ENCODE data around the gene PLCG1.

The PLCG1 gene

DNA sequence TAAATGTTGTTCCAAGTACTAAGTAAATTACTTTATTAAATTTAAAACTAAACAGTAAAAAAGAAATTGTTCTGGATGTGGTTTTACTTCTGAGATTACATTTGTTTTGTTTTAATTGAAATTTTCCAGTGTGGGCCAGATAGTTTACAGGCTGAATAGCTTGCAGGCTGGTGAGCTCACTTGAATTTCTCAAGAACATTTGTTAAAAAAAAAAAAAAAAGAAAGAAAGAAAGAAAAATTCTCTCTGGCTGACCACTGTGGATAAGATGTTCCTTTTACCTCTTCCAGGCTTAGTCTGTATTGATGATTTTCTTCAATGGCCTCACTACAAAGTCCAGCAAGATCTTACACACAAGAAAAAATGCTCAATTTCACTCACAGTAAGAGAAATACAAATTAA lies 85.4 kb downstream of the PLCG1 start:
- H3K4me3 ChIP-seq (replicated peaks; ENCODE audit: low read depth, low read length): no peak overlapping the region
- no peak for TF ChIP-seq CTCF (IDR thresholded peaks at IDR 0.05; ENCODE audit: low read length, missing control alignments)
- peak; percentile 41 for DNase-seq (ENCODE audit: low read depth)

GRCh38 chr20:41223112-41223511 lies 85.8 kb downstream of the PLCG1 start:
- no peak overlapping the region for H3K4me3 ChIP-seq (replicated peaks; ENCODE audit: low read depth, low read length)
- DNase-seq (ENCODE audit: low read depth): no peak
- no peak for TF ChIP-seq CTCF (IDR thresholded peaks at IDR 0.05; ENCODE audit: low read length, missing control alignments)

GRCh38 chr20:41224281-41224680 lies 86.9 kb downstream of the PLCG1 start:
- no peak for DNase-seq (ENCODE audit: low read depth)
- H3K4me3 ChIP-seq (replicated peaks; ENCODE audit: low read depth, low read length): no peak overlapping the region
- TF ChIP-seq CTCF (IDR thresholded peaks at IDR 0.05; ENCODE audit: low read length, missing control alignments): no peak

DNA sequence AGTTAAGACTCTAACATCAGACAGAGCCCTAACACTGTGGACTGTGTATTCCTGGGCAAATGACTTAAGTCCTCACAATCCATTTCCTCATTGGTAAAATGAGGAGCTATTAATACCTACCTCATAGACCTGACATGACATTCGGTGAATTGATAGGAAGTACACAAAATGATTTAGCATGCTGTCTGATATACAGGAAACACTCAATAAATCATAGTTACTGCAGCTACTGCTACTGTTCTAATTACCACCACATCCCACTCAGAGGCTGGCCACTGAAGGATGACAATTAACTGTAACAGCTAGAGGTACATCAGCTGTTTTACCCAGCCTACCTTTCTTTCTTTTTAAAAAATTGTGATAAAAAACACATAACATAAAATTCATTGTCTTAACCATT lies 87.7 kb downstream of the PLCG1 start:
- no peak overlapping the region for H3K4me3 ChIP-seq (replicated peaks; ENCODE audit: low read depth, low read length)
- TF ChIP-seq CTCF (IDR thresholded peaks at IDR 0.05; ENCODE audit: low read length, missing control alignments): no peak
- DNase-seq (ENCODE audit: low read depth): no peak

DNA sequence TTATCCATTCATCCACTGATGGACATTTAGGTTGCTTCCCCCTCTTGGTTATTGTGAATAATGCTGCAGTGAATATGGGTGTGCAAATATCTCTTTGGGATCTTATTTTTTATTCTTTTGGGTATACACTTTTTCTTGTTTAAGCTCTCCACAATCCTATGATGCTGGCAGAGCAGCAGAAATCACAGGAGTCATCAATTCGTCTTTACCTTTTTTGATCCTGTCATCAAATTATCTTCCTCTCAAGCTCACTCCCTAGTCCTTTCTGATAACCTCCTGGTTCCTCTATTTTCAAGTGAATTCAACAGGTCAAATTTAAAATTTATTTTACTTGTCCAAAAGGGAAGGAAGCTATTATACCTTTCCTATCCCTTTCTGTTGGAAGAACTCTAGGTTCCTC lies 89.1 kb downstream of the PLCG1 start:
- DNase-seq (ENCODE audit: low read depth): no peak
- no peak overlapping the region for H3K4me3 ChIP-seq (replicated peaks; ENCODE audit: low read depth, low read length)
- no peak for TF ChIP-seq CTCF (IDR thresholded peaks at IDR 0.05; ENCODE audit: low read length, missing control alignments)
